ENCODE results near the gene ATG101. TPM values are rescaled to one million over a fixed set of nuclear protein-coding genes. Genes with fewer than 3 reads are reported as not detected.

The ATG101 gene
- total and polyA plus RNA-seq, 2 of the 13 experiments (the other 11 are each of a cell fraction or from before 2014, with no cell fraction given), result 58.2 to 67.7 TPM

GRCh38 chr12:52069327-52070184 is at the start of gene ATG101 (continued):
- TF ChIP-seq ZGPAT (CRISPR knock-in tag; IDR thresholded peaks at IDR 0.05), result peak; percentile 98
- TF ChIP-seq YEATS2 (CRISPR knock-in tag; IDR thresholded peaks at IDR 0.05; ENCODE audit: borderline replicate concordance), result peak; percentile 96
- 0 out of 2 replicates have a peak, but pooled peaks have one; percentile 12 for TF ChIP-seq ZBTB26 (CRISPR knock-in tag; IDR thresholded peaks at IDR 0.05; ENCODE audit: borderline replicate concordance)
- TF ChIP-seq SETDB1 (CRISPR knock-in tag; IDR thresholded peaks at IDR 0.05; ENCODE audit: borderline replicate concordance), result no peak
- TF ChIP-seq TRAFD1 (CRISPR knock-in tag; IDR thresholded peaks at IDR 0.05; ENCODE audit: borderline replicate concordance), result 0 out of 2 replicates have a peak, but pooled peaks have one; percentile 74
- no peak for TF ChIP-seq NAIF1 (CRISPR knock-in tag; IDR thresholded peaks at IDR 0.05; ENCODE audit: borderline replicate concordance)
- no peak for TF ChIP-seq NR2F1 (CRISPR knock-in tag; IDR thresholded peaks at IDR 0.05)
- no peak for TF ChIP-seq FOSL1 (CRISPR knock-in tag; IDR thresholded peaks at IDR 0.05; ENCODE audit: borderline replicate concordance)
- no peak for TF ChIP-seq NFRKB (IDR thresholded peaks at IDR 0.05)
- TF ChIP-seq ATF7-NPFF (CRISPR knock-in tag; IDR thresholded peaks at IDR 0.05; ENCODE audit: low read depth), result peak; percentile 67; the same call in 1 of the 2 replicates
- peak; percentile 65; the same call in 1 of the 2 replicates for TF ChIP-seq ZNF766 (CRISPR knock-in tag; IDR thresholded peaks at IDR 0.05; ENCODE audit: borderline replicate concordance)
- TF ChIP-seq EHMT2 (IDR thresholded peaks at IDR 0.05; ENCODE audit: borderline replicate concordance, low read depth, low read length), result no peak
- peak; percentile 85 for TF ChIP-seq TBX2 (CRISPR knock-in tag; IDR thresholded peaks at IDR 0.05; ENCODE audit: borderline replicate concordance)
- TF ChIP-seq ZNF282 (IDR thresholded peaks at IDR 0.05; ENCODE audit: partially characterized antibody), result no peak
- peak; percentile 92; the same call in 1 of the 2 replicates for TF ChIP-seq ZBTB25 (CRISPR knock-in tag; IDR thresholded peaks at IDR 0.05)
- TF ChIP-seq KLF15 (CRISPR knock-in tag; IDR thresholded peaks at IDR 0.05; ENCODE audit: borderline replicate concordance), result no peak; the same call in 1 of the 2 replicates
- TF ChIP-seq ZSCAN31 (CRISPR knock-in tag; IDR thresholded peaks at IDR 0.05; ENCODE audit: low read depth), result peak; percentile 58; the same call in 1 of the 2 replicates
- peak; percentile 87 for TF ChIP-seq PHF20 (CRISPR knock-in tag; IDR thresholded peaks at IDR 0.05)
- TF ChIP-seq ZNF790 (CRISPR knock-in tag; IDR thresholded peaks at IDR 0.05; ENCODE audit: borderline replicate concordance), result peak; percentile 75; the same call in 1 of the 2 replicates
- no peak; the same call in 1 of the 2 replicates for TF ChIP-seq SATB2 (CRISPR knock-in tag; IDR thresholded peaks at IDR 0.05)
- no peak for TF ChIP-seq ZNF136 (CRISPR knock-in tag; IDR thresholded peaks at IDR 0.05; ENCODE audit: low read depth)
- TF ChIP-seq ZNF382 (CRISPR knock-in tag; IDR thresholded peaks at IDR 0.05; ENCODE audit: borderline replicate concordance), result no peak
- no peak for TF ChIP-seq ETV6 (CRISPR knock-in tag; conservative IDR thresholded peaks at IDR 0.05)
- peak; percentile 39 for TF ChIP-seq ZEB1 (IDR thresholded peaks at IDR 0.05; ENCODE audit: insufficient replicate concordance, low read depth)

All from HepG2 (cell line).